Measurements from ENCODE around the gene STX1B. TPM values are rescaled to one million over a fixed set of nuclear protein-coding genes. Genes with fewer than 3 reads are reported as not detected.
A peak's percentile ranks its signal among the peaks of the same experiment; 100 is the strongest.

Gene STX1B
- total RNA-seq, 1 donor, result 1.1 TPM

DNA sequence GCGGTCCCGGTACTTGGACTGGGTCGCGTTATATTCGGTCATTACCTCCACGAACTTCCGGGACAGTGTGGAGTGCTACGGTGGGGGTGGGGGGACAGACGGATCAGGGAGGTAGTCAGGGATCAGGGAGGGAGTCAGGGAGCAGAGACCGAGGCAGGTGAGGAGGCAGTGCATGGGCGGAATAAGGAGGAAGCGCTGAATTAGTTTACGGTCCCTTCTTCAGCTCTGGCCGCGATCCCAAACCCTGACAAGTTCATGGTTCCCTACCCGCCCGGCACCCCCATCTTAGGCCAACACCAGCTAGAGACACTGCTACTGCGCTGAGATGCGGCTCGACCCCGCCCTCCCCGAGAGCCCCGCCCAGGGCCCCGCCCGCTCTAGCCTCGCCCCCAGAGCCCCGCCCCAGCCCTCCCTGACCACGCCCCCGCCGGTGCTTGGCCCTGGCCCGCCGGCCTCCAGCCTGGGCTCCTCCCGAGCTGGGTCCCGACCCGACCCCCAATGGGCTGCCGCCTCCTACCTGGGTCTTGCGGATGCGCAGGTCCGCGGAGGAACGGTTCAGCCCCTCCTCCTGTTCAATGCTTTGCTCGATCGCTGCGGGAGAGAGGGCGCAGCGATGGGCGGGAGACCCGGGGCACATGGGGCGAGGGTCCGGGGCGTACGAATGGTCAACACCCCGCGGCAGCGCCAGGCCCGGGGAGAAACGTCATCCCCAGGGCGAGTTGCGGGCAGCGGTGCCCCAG is 13.3 kb downstream of the STX1B start:
- peak; percentile 60 to 80 (median 78) for DNase-seq (ENCODE audit: low read depth in 2 of 3, low spot score in 2 of 3)

DNA sequence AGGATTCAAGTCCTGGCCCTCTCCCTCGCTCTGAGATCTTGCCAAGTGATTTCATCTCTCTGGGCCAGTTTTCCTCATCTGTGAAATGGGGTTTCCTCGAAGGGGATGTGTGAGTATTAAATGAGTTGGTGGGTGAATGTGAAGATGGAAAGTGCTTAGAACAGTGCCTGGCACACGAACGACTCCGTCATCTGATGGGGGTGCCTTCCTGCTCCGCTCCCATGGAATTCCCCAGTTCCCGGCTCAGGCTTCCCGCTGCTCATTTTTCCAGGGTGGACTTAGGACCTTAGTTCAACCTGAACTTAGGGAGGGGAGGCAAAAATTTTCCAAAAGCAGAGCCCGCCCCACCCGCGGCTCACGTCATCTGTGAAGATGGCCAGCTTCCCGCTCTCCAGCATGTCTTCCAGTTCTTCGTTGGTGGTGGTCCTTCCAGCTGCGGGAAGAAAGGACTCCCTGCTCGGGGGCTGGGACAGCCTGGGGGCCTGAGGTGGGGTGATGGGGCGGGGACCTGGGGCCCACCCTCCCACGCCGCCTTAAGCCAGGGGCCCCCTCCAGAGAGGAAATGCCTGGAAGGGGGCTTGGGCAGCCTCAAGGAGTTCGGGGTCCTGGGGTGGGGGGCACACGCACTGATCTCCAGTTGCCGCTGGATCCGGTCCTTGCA is 14.0 kb downstream of the STX1B start:
- no peak for DNase-seq (ENCODE audit: low read depth in 2 of 3, low spot score in 2 of 3)

DNA sequence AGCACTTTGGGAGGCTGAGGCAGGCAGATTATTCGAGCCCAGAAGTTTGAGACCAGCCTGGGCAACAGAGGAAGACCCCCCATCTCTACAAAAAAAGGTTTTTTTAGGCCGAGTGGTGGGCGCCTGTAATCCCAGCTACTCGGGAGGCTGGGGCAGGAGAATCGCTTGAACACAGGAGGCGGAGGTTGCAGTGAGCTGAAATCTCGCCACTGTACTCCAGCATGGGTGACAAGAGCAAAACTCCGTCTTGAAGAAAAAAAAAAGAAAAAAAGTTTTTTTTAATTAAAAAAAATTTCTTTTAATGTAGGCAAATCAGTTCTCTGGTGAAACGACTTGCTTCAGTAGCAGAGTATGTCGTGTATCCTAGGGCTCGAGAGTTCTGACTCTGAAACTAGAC is 14.5 kb downstream of the STX1B start:
- DNase-seq (ENCODE audit: low read depth in 2 of 3, low spot score in 2 of 3), result no peak

DNA sequence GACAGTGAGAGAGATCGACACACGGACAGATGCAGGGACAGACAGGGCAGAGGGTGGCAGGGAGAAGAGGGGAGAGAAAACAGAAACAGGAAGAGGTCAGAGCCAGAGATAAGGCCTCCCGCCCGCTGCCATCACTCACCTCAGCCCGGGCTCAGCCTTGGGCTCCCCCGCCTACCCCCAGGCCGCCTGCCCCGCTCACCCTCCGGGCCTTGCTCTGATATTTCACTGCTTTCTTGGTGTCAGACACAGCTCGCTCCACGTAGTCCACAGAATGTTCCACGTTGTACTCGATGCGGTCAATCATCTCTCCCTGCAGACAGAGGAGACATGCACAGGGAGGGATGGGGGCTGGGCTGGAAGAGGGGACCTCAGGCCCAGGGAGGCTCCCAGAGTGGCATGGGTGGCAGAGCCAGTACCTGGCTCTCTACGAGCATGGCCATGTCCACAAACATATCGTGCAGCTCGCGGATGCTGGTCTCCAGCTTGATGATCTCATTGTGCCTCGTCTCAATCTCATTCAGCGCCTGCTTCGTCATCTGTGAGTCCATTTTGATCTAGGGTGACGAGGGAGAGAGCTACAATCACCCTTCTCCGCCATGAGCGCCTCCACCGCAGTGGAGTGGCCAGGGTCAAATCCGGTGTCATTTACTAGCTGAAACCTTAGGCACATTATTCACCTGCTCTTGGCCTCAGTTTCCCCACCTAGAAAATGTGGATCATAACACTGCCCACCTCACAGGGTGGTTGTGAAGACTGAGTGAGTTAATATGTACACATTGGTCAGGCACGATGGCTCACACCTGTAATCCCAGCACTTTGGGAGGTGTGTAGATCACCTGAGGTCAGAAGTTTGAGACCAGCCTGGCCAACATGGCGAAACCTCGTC is 17.3 kb downstream of the STX1B start:
- peak in 2 of 3 donors; percentile 30 to 32 for DNase-seq (ENCODE audit: low read depth in 2 of 3, low spot score in 2 of 3)

DNA sequence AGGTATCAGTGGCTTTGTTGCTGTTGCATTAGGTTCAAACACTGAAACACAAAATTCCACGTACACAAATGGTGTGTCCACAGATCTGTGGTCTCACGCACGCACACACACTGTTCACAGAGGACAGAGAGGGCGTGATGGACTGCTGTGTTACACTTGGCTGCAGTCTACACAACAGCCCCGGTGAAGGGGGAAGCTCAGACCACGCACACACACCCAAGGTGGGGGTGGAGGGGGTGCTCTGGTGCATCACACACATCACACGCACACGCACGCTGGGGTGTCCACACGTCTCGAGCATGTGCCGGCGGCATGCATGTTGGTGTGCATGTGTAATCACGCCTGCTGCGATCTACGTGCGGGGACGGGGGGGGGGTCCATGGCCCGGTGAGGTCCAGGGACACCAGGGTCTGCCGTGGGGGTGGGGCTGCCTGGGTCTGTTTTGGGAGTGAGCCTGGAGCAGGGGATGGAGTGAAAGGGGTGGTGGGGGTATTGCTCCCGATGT is 18.1 kb downstream of the STX1B start:
- no peak for DNase-seq (ENCODE audit: low read depth in 2 of 3, low spot score in 2 of 3)

DNA sequence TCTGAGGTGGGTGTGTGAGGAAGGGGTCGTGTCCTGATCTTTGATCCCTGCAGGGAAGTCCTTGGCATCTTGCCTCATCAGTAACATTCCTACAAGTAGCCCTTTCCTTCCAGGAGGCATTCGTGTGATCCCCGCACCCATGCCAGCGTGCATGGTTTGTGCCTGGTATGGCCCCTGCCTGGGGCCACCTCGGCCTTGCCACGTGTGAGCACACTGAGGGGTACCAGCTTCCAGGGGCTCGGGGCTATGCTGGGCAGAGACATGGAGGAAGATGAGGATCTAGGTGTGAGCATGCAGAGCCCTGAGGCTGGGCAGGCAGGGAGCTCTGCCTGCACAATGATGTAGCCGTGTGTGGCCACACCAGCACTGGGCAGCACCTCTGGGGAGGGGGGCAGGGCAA is 19.4 kb downstream of the STX1B start:
- no peak for DNase-seq (ENCODE audit: low read depth in 2 of 3, low spot score in 2 of 3)

DNA sequence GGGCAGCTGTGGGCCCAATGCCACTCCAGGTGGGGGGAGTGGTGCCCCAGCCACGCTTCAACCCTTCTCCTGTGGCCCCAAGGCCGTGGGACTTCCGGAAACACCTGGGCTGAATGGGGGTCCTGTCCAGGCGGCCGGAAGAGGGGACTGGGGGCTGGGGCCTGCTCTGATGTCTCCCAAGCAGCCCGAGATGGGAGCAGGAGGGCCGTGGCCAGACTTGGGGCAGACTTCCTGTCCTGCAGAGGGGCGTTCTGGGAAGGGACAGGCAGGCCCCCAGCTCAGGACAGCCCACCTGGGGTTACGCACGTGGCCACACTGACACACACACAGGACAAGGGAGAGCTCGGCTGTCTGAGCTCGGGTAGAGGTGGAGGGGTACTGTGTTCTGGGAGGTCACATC is 20.3 kb downstream of the STX1B start:
- DNase-seq (ENCODE audit: low read depth in 2 of 3, low spot score in 2 of 3), result no peak

DNA sequence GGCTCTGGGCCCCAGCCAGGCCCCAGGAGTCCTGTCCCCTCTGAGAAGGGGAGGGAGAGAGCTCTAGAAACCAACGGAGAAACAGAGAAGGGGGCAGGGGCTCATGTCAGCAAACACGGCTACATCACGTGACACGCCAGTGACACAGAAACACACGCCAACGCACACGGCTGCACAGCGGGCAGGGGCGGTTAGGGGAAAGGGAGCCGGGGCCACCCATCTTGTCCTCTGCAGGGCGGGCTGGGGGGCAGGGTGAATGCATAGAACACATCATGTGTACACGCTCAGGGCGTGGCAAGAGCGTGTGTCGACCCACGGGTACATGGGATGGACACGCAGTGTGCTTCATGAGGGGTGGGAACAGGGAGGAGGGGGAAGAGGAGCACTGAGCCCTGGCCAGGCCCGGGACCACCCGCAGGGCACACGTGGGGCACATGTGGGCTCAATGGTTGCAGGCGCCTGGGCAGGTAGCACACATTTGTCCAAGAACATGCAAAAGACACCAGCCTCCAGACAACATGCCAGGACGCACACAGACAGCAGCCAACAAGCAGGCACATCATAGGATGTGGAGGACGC is 20.9 kb downstream of the STX1B start:
- DNase-seq (ENCODE audit: low read depth in 2 of 3, low spot score in 2 of 3), result no peak

DNA sequence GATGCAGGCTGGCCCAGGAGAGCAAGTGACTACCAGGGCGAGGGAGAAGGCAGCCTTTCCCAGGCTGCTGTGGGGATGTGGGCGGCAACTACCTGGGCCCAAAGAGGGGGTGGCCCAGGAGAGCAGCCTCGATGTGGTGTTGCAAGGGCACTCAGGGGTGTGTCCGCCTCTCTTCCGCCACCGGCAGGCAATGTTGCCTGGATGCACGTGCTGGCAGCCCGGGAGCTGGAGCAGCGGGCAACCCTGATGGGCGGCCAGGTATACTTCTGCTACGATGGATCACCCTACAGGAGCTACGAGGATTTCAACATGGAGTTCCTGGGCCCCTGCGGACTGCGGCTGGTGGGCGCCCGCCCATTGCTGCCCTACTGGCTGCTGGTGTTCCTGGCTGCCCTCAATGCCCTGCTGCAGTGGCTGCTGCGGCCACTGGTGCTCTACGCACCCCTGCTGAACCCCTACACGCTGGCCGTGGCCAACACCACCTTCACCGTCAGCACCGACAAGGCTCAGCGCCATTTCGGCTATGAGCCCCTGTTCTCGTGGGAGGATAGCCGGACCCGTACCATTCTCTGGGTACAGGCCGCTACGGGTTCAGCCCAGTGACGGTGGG is 22.8 kb downstream of the STX1B start:
- DNase-seq (ENCODE audit: low read depth in 2 of 3, low spot score in 2 of 3), result no peak

DNA sequence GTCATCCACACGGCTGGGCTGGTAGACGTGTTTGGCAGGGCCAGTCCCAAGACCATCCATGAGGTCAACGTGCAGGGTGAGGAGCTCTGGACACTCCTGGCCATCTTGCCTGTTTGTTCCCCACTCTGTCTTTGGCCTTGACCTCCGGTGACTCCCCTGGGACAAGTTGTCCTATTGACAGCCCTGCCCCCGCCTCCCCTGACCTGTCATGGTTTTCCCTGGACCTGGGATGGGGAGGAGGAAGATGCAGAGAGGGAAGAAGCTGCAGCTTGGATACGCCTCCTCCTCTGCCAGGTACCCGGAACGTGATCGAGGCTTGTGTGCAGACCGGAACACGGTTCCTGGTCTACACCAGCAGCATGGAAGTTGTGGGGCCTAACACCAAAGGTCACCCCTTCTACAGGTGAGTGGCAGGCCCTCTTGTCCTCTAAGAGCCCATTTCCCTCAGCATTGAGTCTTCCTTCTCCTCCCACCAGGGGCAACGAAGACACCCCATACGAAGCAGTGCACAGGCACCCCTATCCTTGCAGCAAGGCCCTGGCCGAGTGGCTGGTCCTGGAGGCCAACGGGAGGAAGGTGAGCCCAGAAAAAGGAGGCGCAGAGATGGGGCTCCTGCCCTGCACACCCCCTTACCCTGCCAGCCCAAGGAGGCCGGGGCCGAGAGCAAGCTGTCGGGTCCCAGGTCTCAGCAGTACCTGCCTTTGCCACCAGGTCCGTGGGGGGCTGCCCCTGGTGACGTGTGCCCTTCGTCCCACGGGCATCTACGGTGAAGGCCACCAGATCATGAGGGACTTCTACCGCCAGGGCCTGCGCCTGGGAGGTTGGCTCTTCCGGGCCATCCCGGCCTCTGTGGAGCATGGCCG is 24.1 kb downstream of the STX1B start:
- no peak for DNase-seq (ENCODE audit: low read depth in 2 of 3, low spot score in 2 of 3)

DNA sequence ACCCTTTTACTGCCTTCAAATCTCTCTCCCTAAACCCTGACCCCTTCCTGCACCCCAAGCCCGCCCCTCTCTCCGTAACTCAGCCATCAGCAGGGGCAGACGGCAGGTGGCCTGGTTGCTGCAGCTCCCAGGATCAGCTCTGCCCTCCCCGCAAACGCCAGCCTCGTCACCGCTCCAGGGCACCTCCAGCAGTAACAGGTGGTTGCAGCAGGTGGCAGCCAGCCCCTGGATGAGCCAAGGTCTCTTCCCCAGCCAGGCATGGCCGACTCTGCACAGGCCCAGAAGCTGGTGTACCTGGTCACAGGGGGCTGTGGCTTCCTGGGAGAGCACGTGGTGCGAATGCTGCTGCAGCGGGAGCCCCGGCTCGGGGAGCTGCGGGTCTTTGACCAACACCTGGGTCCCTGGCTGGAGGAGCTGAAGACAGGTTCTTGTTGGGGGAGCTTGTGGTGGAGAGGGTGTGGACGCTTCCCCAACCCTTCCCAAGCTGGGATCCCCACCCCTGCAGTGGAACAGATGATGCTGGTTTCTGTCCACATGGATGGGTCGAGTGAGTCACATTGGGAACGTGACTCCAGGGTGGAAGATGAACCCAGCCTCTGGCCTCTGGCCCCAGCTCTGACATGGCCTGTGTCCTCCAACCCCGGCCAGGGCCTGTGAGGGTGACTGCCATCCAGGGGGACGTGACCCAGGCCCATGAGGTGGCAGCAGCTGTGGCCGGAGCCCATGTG is 24.9 kb downstream of the STX1B start:
- peak in 2 of 3 donors; percentile 33 to 37 for DNase-seq (ENCODE audit: low read depth in 2 of 3, low spot score in 2 of 3)

DNA sequence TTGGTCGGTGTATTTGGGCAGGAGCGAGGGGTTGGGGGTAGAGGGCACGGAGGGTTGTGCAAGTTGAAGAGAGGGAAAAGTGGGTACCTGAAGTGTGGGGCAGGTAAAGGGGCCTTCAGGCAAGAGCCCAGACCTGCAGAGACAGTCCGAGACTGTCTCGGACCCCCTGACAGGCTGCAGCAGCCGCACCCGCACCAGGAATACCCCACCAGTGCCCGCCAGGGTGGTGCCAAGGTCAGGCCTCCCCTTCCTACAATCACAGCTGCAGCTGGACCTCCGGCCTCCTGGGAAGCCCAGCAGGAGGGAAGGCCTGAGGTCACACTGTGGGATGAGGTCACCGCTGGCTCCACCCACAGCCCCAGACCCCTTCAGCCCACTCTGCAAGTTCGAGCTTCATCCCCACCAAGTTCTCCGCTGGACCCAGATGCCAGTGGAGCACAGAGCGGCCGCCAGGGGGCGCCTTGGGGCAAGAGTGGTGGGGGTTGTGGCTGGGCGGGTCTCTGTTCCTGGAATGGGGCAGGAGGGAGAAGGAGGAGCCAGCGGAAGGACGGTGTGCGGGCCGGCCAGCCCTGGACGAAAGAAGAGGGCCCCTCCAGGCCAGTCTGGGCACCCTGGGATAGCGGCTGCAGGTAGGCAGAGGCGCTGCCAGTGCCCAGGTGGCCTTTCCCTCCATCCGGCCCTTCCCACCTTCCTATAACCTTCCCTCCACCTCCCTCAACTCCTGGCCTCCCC is 25.6 kb downstream of the STX1B start, which contains the start of gene HSD3B7:
Gene HSD3B7 (plus strand): TSS at position 539 of the 732 bp plus-strand sequence. CDS start 452 bp downstream, outside the sequence.
- DNase-seq (ENCODE audit: low read depth in 2 of 3, low spot score in 2 of 3), result peak; percentile 54 to 74 (median 65)

DNA sequence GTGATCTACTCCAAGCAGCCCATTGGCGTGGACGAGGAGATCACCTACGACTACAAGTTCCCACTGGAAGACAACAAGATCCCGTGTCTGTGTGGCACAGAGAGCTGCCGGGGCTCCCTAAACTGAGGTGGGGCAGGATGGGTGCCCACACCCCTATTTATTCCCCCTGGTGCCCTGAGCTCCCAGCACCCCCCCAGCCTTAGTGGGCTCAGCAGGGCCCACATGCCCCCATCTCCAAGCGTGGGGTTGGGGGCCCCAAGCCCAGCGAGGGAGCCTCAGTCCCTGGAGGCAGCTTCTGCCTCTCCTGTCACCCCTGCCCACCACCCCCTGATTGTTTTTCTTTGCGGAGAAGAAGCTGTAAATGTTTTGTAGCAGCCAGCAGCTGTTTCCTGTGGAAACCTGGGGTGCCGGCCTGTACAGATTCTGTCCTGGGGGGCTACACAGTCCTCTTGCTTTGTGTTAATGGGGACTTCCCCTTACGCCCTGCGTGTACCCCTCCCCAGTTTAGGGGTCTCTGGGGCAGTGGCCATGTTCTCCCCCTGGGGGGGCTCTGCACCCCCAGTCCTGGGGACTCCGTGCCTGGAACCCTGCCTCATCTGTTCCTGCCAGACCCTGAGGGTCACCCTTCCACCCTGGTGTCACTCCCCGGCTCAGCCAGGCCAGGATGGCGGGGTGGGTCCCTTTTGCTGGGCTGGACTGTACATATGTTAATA is 26.4 kb downstream of the STX1B start:
- peak in 1 of 3 donors; percentile 52 for DNase-seq (ENCODE audit: low read depth in 2 of 3, low spot score in 2 of 3)

DNA sequence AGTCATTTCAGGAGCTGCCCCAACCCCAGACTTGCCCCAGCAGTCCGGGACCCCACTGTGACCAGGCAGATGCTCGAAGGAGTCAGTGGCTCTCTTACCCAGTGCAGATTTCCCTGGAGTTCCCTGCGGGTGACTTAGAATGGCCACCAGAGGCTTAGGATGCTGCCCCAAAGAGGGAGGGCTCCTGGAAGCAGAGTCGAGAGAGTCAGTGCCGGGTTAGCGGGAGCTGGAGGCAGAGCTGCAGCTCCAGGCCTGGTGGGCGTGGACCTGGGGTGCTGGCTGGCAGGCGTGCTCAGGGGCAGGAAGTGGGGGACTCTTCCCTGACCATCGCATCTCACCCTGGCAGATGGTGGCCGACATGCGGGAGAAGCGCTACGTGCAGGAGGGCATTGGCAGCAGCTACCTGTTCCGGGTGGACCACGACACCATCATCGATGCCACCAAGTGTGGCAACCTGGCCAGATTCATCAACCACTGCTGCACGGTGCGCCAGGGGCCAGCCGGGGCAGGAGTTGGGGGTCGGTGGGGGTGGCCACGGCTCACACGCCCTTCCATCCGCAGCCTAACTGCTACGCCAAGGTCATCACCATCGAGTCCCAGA is 27.0 kb downstream of the STX1B start:
- DNase-seq (ENCODE audit: low read depth in 2 of 3, low spot score in 2 of 3), result no peak

DNA sequence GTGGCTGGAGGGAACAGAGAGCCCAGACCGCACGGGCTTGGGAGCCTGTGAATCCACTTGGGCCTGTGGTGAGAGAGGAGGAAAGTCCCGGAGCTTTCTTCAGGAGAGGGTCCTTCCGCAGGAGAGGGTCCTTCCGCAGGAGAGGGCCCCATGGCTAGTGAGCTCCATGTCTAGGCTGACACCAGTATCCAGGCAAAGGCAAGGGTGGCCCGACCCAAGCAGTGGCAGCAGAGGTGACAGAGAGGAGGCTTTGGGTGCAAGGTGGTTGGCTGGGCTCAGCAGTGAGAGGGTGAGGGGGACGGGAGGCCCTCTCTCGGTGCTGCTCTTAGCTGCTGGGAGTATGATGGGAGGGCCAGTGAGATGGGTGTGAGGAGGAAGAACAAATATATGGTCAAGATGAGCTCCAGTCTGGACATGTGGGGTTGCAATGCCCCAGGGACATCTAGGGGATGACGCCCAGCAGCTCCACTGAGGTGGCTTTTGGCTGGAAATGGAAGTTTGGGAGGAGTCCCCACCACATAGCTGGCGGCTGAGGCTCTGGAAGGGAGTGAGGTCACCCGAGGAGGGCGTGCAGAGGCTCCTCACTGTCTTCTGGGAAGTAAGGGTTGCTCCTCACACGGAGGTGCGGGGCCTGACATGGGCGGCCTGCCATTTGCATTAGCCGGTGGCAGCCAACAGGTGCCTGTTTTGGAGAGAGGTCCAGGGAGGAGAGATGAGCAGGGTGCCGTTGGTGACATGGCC is 27.7 kb downstream of the STX1B start:
- DNase-seq (ENCODE audit: low read depth in 2 of 3, low spot score in 2 of 3), result no peak

DNA sequence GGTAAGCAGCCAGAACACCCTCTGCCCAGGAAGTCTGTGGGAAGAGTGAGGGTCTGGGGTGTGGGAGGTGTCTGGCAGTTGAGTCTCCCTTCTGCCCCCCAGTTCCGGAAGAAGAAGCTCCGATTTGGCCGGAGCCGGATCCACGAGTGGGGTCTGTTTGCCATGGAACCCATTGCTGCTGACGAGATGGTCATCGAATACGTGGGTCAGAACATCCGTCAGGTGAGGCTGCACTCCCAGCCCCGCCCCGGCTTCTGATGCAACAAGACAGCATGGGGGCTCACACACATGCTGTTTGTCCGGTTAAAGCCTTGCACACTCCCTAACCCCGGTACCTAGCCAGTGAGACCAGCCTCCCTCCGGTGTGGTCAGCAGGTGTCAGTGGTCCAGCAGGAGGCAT is 29.5 kb downstream of the STX1B start:
- DNase-seq (ENCODE audit: low read depth in 2 of 3, low spot score in 2 of 3), result no peak

Data from hematopoietic multipotent progenitor cell (in vitro differentiated cells).